Measurements from ENCODE around the gene RBM20.

- TF ChIP-seq EZH2phosphoT487 (IDR thresholded peaks at IDR 0.05; ENCODE audit: insufficient read depth, low read depth) (no peak), EZH2 (IDR thresholded peaks at IDR 0.05; ENCODE audit: insufficient read depth, poor library complexity, severe bottlenecking) (no peak)
These were observed 218.0 kb downstream of the RBM20 start for GRCh38 chr10:110861930-110862649.
